ENCODE measurements around the gene KCTD13.
"Not testable (repeated sequence)": the region's sequence is repeated elsewhere in the genome, so short reads cannot be mapped to it uniquely, and the experiment has no call there.

KCTD13 gene

GRCh38 chr16:29962344-29962994 lies 36.4 kb upstream of the KCTD13 start:
- Histone ChIP-seq H3K9ac (ENCODE audit: low read length) (peak overlapping the region; percentile 76), H3K27me3 (ENCODE audit: control insufficient read depth in 1 of 2, insufficient read depth in 2 of 2, low read length in 2 of 2) (no peaks in the 10 kb centered on the region), H3K9me3 (ENCODE audit: low read length) (no peaks in the 10 kb centered on the region), H3K27ac (ENCODE audit: low read depth, low read length) (peak overlapping the region; percentile 86), H3K4me3 (ENCODE audit: low read depth in 1 of 2, low read length in 2 of 2) (peak overlapping the region; percentile 71 to 72), H3K36me3 (ENCODE audit: insufficient read depth, low read length) (no peaks in the 10 kb centered on the region), H3K4me1 (ENCODE audit: insufficient read depth, low read length) (peaks cover 17% of the 10 kb centered on the region)

GRCh38 chr16:29961479-29962343 lies 35.7 kb upstream of the KCTD13 start, which contains the start of gene TMEM219:
Gene TMEM219, plus strand, starts transcription at chr16:29962079. Its CDS starts 1,065 bp downstream, at chr16:29963144.
- Histone ChIP-seq H3K27ac (ENCODE audit: low read depth, low read length) (peak within 1 kb of the TSS; percentile 86), H3K4me3 (ENCODE audit: low read depth in 1 of 2, low read length in 2 of 2) (peak within 1 kb of the TSS; percentile 71 to 72), H3K4me1 (ENCODE audit: insufficient read depth, low read length) (peaks cover 17% of the 10 kb centered on the region)

GRCh38 chr16:29961127-29961478 lies 35.1 kb upstream of the KCTD13 start:
- peak overlapping the region; percentile 71 to 72 for H3K4me3 ChIP-seq (ENCODE audit: low read depth in 1 of 2, low read length in 2 of 2)

More at GRCh38 chr16:29961479-29962343, 35.7 kb upstream of the KCTD13 start, which contains the start of gene TMEM219:
- H3K27me3 ChIP-seq (ENCODE audit: control insufficient read depth in 1 of 2, insufficient read depth in 2 of 2, low read length in 2 of 2) = no peaks in the 10 kb centered on the region
- H3K9ac ChIP-seq (ENCODE audit: low read length) = peak within 1 kb of the TSS; percentile 76
- no peaks in the 10 kb centered on the region for H3K36me3 ChIP-seq (ENCODE audit: insufficient read depth, low read length)
- H3K9me3 ChIP-seq (ENCODE audit: low read length) = no peaks in the 10 kb centered on the region

GRCh38 chr16:29959821-29960220 lies 33.8 kb upstream of the KCTD13 start:
- not testable (repeated sequence) for H3K36me3 ChIP-seq (ENCODE audit: insufficient read depth, low read length); H3K27ac ChIP-seq (ENCODE audit: low read depth, low read length); H3K9ac ChIP-seq (ENCODE audit: low read length); H3K9me3 ChIP-seq (ENCODE audit: low read length); H3K4me3 ChIP-seq (ENCODE audit: low read depth in 1 of 2, low read length in 2 of 2); H3K27me3 ChIP-seq (ENCODE audit: control insufficient read depth in 1 of 2, insufficient read depth in 2 of 2, low read length in 2 of 2)
- peaks cover 17% of the 10 kb centered on the region for H3K4me1 ChIP-seq (ENCODE audit: insufficient read depth, low read length)

More at GRCh38 chr16:29961127-29961478, 35.1 kb upstream of the KCTD13 start:
- peak overlapping the region; percentile 86 for H3K27ac ChIP-seq (ENCODE audit: low read depth, low read length)
- H3K9ac ChIP-seq (ENCODE audit: low read length) = peak overlapping the region; percentile 66
- no peaks in the 10 kb centered on the region for H3K36me3 ChIP-seq (ENCODE audit: insufficient read depth, low read length)
- no peaks in the 10 kb centered on the region for H3K9me3 ChIP-seq (ENCODE audit: low read length)
- peaks cover 17% of the 10 kb centered on the region for H3K4me1 ChIP-seq (ENCODE audit: insufficient read depth, low read length)
- H3K27me3 ChIP-seq (ENCODE audit: control insufficient read depth in 1 of 2, insufficient read depth in 2 of 2, low read length in 2 of 2) = no peaks in the 10 kb centered on the region

- Histone ChIP-seq H3K4me3 (ENCODE audit: low read depth in 1 of 2, low read length in 2 of 2) (no peak overlapping the region), H3K27ac (ENCODE audit: low read depth, low read length) (no peak overlapping the region), H3K4me1 (ENCODE audit: insufficient read depth, low read length) (peaks cover 17% of the 10 kb centered on the region)
Observed at GRCh38 chr16:29959293-29959692, 33.3 kb upstream of the KCTD13 start.

GRCh38 chr16:29958756-29959155 lies 32.7 kb upstream of the KCTD13 start:
- H3K27me3 ChIP-seq (ENCODE audit: control insufficient read depth in 1 of 2, insufficient read depth in 2 of 2, low read length in 2 of 2) = no peaks in the 10 kb centered on the region
- no peaks in the 10 kb centered on the region for H3K36me3 ChIP-seq (ENCODE audit: insufficient read depth, low read length)
- peaks cover 17% of the 10 kb centered on the region for H3K4me1 ChIP-seq (ENCODE audit: insufficient read depth, low read length)
- no peak overlapping the region for H3K9ac ChIP-seq (ENCODE audit: low read length)
- no peaks in the 10 kb centered on the region for H3K9me3 ChIP-seq (ENCODE audit: low read length)
- H3K4me3 ChIP-seq (ENCODE audit: low read depth in 1 of 2, low read length in 2 of 2) = no peak overlapping the region
- H3K27ac ChIP-seq (ENCODE audit: low read depth, low read length) = no peak overlapping the region

More at GRCh38 chr16:29959293-29959692, 33.3 kb upstream of the KCTD13 start:
- H3K27me3 ChIP-seq (ENCODE audit: control insufficient read depth in 1 of 2, insufficient read depth in 2 of 2, low read length in 2 of 2) = no peaks in the 10 kb centered on the region
- H3K9me3 ChIP-seq (ENCODE audit: low read length) = no peaks in the 10 kb centered on the region
- no peak overlapping the region for H3K9ac ChIP-seq (ENCODE audit: low read length)
- H3K36me3 ChIP-seq (ENCODE audit: insufficient read depth, low read length) = no peaks in the 10 kb centered on the region

GRCh38 chr16:29951625-29952365 lies 25.8 kb upstream of the KCTD13 start:
- H3K27me3 ChIP-seq (ENCODE audit: control insufficient read depth in 1 of 2, insufficient read depth in 2 of 2, low read length in 2 of 2) = no peaks in the 10 kb centered on the region
- no peaks in the 10 kb centered on the region for H3K36me3 ChIP-seq (ENCODE audit: insufficient read depth, low read length)
- no peak overlapping the region for H3K4me3 ChIP-seq (ENCODE audit: low read depth in 1 of 2, low read length in 2 of 2)
- no peak overlapping the region for H3K9ac ChIP-seq (ENCODE audit: low read length)
- no peaks in the 10 kb centered on the region for H3K9me3 ChIP-seq (ENCODE audit: low read length)
- H3K27ac ChIP-seq (ENCODE audit: low read depth, low read length) = no peak overlapping the region
- H3K4me1 ChIP-seq (ENCODE audit: insufficient read depth, low read length) = no peaks in the 10 kb centered on the region

GRCh38 chr16:29950806-29951461 lies 24.9 kb upstream of the KCTD13 start:
- H3K9ac ChIP-seq (ENCODE audit: low read length) = no peak overlapping the region
- no peak overlapping the region for H3K27ac ChIP-seq (ENCODE audit: low read depth, low read length)
- H3K36me3 ChIP-seq (ENCODE audit: insufficient read depth, low read length) = no peaks in the 10 kb centered on the region
- H3K4me1 ChIP-seq (ENCODE audit: insufficient read depth, low read length) = no peaks in the 10 kb centered on the region
- no peak overlapping the region for H3K4me3 ChIP-seq (ENCODE audit: low read depth in 1 of 2, low read length in 2 of 2)
- H3K9me3 ChIP-seq (ENCODE audit: low read length) = no peaks in the 10 kb centered on the region
- H3K27me3 ChIP-seq (ENCODE audit: control insufficient read depth in 1 of 2, insufficient read depth in 2 of 2, low read length in 2 of 2) = no peaks in the 10 kb centered on the region

GRCh38 chr16:29947897-29948296 lies 21.9 kb upstream of the KCTD13 start:
- Histone ChIP-seq H3K36me3 (ENCODE audit: insufficient read depth, low read length) (no peaks in the 10 kb centered on the region), H3K4me3 (ENCODE audit: low read depth in 1 of 2, low read length in 2 of 2) (no peak overlapping the region), H3K27me3 (ENCODE audit: control insufficient read depth in 1 of 2, insufficient read depth in 2 of 2, low read length in 2 of 2) (no peaks in the 10 kb centered on the region), H3K27ac (ENCODE audit: low read depth, low read length) (no peak overlapping the region), H3K9ac (ENCODE audit: low read length) (no peak overlapping the region), H3K4me1 (ENCODE audit: insufficient read depth, low read length) (peaks cover 13% of the 10 kb centered on the region), H3K9me3 (ENCODE audit: low read length) (no peaks in the 10 kb centered on the region)

GRCh38 chr16:29943846-29944799 lies 18.1 kb upstream of the KCTD13 start:
- Histone ChIP-seq H3K4me3 (ENCODE audit: low read depth in 1 of 2, low read length in 2 of 2) (no peak overlapping the region), H3K27me3 (ENCODE audit: control insufficient read depth in 1 of 2, insufficient read depth in 2 of 2, low read length in 2 of 2) (no peaks in the 10 kb centered on the region), H3K36me3 (ENCODE audit: insufficient read depth, low read length) (no peaks in the 10 kb centered on the region), H3K9ac (ENCODE audit: low read length) (no peak overlapping the region), H3K27ac (ENCODE audit: low read depth, low read length) (peak overlapping the region; percentile 52), H3K9me3 (ENCODE audit: low read length) (no peaks in the 10 kb centered on the region), H3K4me1 (ENCODE audit: insufficient read depth, low read length) (peaks cover 13% of the 10 kb centered on the region)

Data from muscle layer of colon (tissue), 2 donors.